ENCODE measurements around the gene HELZ2.

HELZ2 gene

GRCh38 chr20:63536241-63536977, 37.6 kb downstream of the HELZ2 start:
- no peak for FAIRE-seq

- FAIRE-seq, result no peak
Measured at GRCh38 chr20:63534831-63535651, 39.0 kb downstream of the HELZ2 start.

- no peak for FAIRE-seq
Measured at GRCh38 chr20:63534427-63534830, 39.6 kb downstream of the HELZ2 start.

GRCh38 chr20:63533871-63534393, 40.1 kb downstream of the HELZ2 start:
- FAIRE-seq, result no peak

- FAIRE-seq, result no peak
Measured at GRCh38 chr20:63533388-63533787, 40.7 kb downstream of the HELZ2 start.

- no peak for FAIRE-seq
Measured at GRCh38 chr20:63532449-63532971, 41.5 kb downstream of the HELZ2 start.

- no peak for FAIRE-seq
Measured at GRCh38 chr20:63531686-63532448, 42.2 kb downstream of the HELZ2 start.

GRCh38 chr20:63530788-63531160, 43.3 kb downstream of the HELZ2 start:
- no peak for FAIRE-seq

- FAIRE-seq, result no peak
Measured at GRCh38 chr20:63529861-63530787, 43.9 kb downstream of the HELZ2 start.

- no peak for FAIRE-seq
Measured at GRCh38 chr20:63529180-63529860, 44.7 kb downstream of the HELZ2 start.

- FAIRE-seq, result no peak
Measured at GRCh38 chr20:63527184-63527583, 46.9 kb downstream of the HELZ2 start.

GRCh38 chr20:63525971-63526370, 48.1 kb downstream of the HELZ2 start:
- no peak for FAIRE-seq

- FAIRE-seq, result no peak
Measured at GRCh38 chr20:63525185-63525584, 48.9 kb downstream of the HELZ2 start.

Measured in TTC549 (cell line).